Activated T-cell treated with anti-CD3 and anti-CD28 coated beads for 24 hours (primary cell): ENCODE results near the gene ELMO1.

Experiments used
- DNase-seq: peaks from one replicate; pipeline ENCODE4 v3.0.0-alpha.2; 2020; ENCODE audit warnings: low read depth

The ELMO1 gene

DNA sequence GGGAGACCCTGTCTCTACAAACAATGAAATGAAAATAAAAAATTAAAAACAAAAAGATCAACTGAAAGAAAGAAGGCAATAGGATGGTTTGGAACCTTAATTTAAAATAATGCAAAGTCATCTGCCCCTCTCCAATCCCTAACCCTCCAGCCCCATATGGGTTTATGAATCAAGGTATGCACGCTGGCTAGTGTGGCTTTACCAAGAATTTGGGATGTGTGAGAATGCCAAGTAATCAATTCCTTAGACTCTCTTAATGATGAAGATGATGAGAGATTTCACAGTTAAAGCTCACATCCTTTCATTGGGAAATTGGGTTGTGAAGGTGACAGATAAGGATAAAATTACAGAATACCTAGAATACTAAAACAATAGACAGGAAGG is 577.3 kb downstream of the ELMO1 start:
- no peak for DNase-seq

- DNase-seq, result no peak
These were observed 577.9 kb downstream of the ELMO1 start for GRCh38 chr7:36870625-36871354.

DNA sequence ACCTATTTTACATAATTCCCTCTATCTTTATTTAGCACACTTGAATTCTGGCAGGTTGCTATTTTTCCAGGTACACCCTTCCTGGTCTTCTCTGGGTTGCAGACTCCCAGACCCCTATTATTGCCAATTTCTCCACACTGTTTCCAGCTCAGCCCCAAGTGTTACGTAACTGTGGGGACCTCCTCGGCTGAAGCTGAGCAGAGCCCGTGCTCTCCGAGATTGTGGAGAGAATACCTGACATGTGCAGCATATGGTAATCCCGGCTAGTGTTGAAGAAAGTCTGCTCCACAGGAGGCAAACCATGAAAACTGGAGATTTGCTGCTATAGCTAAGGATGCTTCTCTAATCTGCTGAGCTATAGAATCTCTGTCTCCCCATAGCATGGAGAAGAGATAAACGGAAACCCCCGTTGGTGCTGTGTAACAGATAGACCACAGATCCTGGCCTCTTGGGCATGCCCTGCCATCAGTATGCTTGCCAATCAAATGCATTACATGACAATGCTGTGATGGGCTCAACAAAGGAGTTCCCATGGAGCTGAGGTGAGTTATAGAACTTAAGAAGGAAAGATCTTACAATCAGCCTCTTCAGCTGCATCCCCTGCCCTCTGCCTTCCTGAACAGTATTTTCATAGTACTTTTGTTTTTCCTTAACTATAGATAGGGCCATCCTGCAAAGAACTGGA is 579.8 kb downstream of the ELMO1 start:
- no peak for DNase-seq

DNA sequence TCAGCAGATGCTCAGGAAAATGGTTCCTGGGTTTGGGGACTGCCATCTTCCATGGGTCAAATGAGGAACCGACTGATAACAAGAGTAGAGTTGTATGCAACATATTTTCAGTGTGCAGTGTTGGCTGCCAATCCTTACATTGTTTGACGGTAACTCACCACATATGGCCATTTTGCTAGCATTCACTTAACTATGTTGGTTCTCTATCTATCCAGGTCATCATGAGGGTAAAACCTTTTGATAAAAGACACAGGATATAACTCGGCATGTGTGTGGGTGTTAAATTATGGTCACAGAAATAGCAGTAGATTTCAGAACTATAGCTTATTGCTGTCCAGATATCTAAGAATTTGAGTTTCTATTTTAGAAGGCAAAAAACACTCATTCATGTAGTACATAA is 583.6 kb downstream of the ELMO1 start:
- DNase-seq, result no peak

DNA sequence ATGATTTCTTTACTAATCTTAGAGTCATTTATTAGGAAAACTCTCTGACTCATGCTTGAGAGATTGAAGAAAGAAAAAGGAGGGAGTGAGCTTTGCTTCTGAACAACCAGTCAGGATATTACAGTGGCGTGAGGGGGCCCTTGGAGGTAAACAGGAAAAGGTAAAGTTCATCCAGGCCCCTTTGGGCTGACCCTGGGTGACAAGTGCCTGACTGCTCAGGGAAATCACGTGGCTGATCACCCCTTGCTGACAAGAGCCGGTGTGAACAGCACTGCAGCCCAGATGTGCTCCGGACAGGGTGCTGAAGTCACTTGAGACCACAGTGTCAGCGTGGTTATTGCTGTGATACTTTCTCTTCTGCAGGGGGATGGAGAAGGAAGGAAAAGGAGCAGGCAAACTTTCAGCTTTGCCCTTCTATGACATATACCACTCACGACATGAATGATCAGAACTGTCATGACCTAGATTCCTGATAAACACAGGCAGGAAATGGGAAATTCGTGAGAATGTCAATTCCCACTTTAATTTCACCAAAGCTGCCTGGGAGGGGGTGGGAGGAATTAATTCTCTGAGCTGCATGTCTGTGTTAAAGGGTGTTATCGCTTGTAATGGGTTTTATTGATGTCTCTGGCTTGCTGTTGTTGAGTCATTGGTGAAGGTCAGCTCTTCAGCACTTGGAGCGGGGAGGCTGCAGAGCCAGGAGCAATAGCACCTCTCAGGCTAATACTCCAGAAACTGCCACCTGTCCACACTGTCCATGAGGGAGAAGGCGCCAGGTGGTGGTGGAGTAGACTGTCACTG is 584.6 kb downstream of the ELMO1 start:
- DNase-seq, result no peak

- DNase-seq, result no peak
These were observed 585.8 kb downstream of the ELMO1 start for GRCh38 chr7:36862771-36863261.

GRCh38 chr7:36861656-36862055 is 587.0 kb downstream of the ELMO1 start:
- DNase-seq, result no peak

DNA sequence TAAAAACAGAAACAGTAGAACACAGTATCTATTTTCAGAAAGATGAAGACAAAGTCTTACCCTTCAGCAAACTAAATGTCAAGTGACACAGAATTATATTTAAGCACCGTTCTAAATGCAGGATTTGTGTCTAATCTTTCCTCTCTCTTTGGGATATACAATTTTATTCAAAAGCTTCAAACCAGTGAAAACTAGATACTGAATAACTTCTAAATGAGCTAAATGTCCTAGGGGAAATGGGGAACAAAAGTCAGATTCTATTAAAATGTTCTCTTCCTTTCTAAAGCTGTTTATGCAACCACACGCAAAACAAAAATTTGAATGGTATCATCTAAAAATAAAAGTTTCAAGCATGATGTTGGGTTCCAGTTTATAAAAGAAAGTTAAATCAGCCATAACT is 588.0 kb downstream of the ELMO1 start:
- no peak for DNase-seq

DNA sequence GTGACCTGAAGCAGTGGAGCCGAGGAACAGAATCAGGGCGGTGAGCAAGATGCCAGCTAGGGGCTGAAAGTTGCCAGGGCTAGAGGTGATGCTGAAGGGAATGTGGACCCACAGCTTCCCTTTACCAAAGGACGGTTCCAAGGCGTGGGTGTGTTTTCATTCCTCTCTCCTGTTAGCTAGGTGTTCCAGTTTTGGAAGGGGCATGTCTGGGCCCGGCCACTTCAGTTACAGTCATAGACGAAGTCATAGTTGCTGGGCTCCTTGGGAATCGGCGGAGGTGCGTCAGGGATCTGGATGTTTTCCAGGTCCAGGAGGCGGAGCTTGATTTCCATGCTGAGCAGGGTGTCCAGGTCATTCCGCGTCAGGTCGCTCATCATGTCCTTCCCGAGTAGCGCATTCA is 593.3 kb downstream of the ELMO1 start:
- DNase-seq, result no peak

GRCh38 chr7:36854652-36855051 is 594.0 kb downstream of the ELMO1 start:
- no peak for DNase-seq

DNA sequence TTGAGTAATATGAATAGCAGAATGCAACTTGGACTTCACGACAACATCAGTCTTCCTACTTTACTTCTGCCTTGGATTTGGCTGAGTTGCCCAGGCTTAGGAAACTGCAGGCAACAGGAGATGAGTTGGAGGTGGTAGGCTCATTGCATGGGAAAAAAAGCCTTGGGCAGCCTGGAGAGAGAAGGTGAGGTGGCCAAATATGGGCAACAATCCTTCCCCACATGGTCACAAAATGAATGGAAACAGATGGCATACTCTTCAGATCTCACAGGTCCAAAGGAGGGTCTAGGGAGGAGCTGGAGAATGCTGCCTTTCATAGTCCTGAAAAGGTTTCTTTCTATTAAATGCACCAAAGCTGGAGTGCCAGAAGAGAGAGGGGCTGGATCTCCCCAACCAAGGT is 595.7 kb downstream of the ELMO1 start:
- no peak for DNase-seq

DNA sequence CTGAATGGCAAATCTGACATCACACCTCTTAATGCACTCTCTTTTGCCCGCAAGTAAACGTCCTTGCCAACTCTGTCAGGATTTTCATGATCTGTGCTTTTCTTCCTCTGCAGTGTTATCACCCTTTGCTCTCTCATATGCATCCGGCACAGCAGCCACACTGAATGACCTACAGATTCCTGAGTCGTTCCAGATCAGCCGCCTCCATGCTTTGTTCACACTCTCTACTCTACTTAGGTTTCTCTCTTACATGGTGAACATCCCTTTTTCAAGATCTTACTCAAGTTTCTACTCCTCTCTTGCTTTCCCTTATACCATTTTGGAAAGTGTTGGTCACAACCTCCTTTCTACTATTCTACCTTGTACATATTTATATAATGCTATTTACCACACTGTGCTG is 596.6 kb downstream of the ELMO1 start:
- DNase-seq, result no peak

DNA sequence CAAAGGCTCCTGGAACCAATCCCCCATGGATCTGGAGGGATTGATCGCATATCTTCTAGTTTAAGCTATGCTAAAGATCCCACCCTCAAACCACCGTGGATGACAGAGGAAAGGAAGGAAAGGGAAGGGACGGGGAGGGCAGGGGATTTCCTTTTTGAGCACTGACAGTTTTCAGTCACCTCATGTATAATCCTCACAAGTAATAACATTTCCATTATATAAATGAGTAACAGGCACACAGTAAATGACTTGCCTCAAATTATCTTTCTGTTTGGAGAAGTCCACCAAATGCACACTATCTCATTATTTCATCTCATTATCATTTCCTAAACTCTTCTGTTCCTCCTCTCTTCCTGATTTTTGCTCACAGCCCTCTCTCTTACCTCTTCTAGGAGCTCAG is 597.3 kb downstream of the ELMO1 start:
- DNase-seq, result no peak

DNA sequence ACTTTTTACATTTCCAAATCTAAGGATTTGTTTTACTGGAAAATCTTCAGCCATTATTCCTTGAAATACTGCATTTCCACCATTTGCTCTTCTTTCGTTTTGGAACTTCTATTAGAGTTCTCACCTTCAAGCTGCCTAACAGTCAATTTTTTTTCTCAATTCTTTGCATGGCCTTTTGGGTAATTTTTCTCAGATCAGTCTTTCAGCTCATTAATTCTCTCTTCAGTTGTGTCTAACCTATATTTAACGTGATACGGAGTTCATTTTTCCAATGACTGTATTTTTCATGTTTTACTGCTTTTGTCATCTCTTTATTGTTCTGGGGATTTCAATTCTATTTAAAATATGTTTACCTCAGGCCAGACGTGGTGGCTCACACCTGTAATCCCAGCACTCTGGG is 600.7 kb downstream of the ELMO1 start:
- DNase-seq, result no peak

- no peak for DNase-seq
These were observed 604.3 kb downstream of the ELMO1 start for GRCh38 chr7:36844374-36844773.

- DNase-seq, result no peak
These were observed 607.8 kb downstream of the ELMO1 start for GRCh38 chr7:36840904-36841303.

DNA sequence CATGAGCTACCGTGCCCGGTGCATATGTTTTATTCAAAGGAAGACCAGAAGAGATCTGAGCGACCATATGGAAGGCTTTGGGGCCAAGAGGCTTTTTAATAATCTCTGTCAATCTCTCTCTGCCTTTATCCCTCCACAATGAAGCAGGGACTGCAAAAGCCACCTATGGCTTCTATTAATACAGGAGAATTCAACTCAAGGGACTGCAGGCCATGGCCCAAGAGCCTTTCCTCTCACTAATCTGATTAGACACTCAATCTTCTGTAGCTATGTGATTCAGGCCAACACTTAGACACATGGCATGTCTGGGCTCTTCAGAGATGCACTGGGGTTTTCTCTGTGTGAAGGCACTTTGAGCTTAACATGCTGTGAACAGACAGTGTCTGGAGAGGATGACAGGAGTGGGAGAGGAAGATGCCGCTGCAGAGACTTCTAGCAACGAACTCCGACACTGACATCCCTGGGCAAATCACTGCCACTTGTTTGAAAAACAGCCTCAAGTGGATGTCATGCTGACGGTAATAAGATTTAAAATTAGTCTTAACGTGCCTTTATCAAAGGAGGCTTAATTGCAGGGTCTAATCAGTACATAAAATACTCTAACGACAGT is 609.9 kb downstream of the ELMO1 start:
- DNase-seq, result no peak

- DNase-seq, result no peak
These were observed 617.6 kb downstream of the ELMO1 start for GRCh38 chr7:36831049-36831448.

DNA sequence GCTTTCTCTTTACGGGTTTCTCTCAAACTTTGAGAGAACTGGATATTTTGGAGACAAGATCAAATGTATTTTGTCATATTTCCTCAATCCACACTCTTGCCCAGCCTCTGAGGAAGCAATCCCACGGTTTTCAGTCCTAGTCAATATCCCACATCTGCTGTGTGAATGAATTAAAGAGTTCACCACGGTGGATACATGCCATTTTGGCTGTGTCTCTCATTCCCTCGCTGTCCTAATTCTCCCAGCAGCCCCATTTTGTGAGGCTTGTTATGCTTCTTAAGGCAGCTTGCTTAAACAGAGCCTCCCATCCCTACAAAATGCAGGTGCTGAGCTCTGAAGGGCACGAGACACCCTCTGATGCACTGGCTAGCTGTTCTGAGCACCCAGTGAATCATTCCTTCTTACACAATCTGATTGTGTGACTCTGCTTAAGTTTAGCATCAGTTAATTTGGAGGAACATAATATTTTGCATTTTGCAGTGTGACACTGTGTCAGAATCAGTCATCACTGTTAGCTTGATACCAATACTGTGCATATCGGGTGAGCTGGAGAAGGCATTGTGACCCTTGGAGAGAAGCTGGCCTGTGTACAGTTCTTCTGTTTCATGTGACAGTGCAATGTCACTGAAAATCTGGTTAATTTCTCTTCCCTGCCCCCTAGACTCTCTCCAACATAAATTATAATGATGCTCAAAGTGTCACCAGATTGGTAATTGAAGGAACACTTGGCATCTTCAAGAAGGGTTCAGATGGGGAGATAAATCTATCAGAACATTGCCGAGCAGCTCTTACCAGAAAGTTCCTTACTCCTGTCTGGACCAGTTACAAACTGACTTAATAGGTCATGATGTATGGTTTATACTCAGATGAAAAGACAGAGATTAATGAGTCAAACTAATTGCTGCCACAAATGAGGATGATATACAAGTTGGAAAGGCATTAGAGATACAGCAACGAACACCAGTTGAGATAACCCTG is 620.6 kb downstream of the ELMO1 start:
- DNase-seq, result no peak

- DNase-seq, result no peak
These were observed 623.2 kb downstream of the ELMO1 start for GRCh38 chr7:36825501-36825900.

- no peak for DNase-seq
These were observed 625.3 kb downstream of the ELMO1 start for GRCh38 chr7:36823353-36823752.
